Skeletal muscle satellite cell (primary cell): ENCODE measurements around the gene FSTL4.

Source experiments
- H3K27me3 ChIP-seq: 2 replicates; pipeline ENCODE4 v1.7.0; 2013; ENCODE audit warnings: low read length; ENCODE audit not compliant: control insufficient read depth, insufficient read depth
- H3K36me3 ChIP-seq: 2 replicates; pipeline ENCODE4 v1.7.0; 2013; ENCODE audit warnings: mild to moderate bottlenecking, control low read depth, low read length; ENCODE audit not compliant: insufficient read depth
- H3K4me1 ChIP-seq: 2 replicates; pipeline ENCODE4 v1.7.0; 2013; ENCODE audit warnings: low read length; ENCODE audit not compliant: control insufficient read depth, insufficient read depth
- H3K4me2 ChIP-seq: 2 replicates; pipeline ENCODE4 v1.7.0; 2013; ENCODE audit warnings: mild to moderate bottlenecking, low read length
- H3K4me3 ChIP-seq: 2 replicates; pipeline ENCODE4 v1.7.0; 2013; ENCODE audit warnings: low read length
- H3K9ac ChIP-seq: 2 replicates; pipeline ENCODE4 v1.7.0; 2013; ENCODE audit warnings: mild to moderate bottlenecking, low read depth, low read length, moderate library complexity
- H3K9me3 ChIP-seq: replicated peaks from 2 replicates; pipeline ENCODE4 v1.7.0; 2013; ENCODE audit warnings: mild to moderate bottlenecking, control low read depth, low read length

FSTL4 gene

DNA sequence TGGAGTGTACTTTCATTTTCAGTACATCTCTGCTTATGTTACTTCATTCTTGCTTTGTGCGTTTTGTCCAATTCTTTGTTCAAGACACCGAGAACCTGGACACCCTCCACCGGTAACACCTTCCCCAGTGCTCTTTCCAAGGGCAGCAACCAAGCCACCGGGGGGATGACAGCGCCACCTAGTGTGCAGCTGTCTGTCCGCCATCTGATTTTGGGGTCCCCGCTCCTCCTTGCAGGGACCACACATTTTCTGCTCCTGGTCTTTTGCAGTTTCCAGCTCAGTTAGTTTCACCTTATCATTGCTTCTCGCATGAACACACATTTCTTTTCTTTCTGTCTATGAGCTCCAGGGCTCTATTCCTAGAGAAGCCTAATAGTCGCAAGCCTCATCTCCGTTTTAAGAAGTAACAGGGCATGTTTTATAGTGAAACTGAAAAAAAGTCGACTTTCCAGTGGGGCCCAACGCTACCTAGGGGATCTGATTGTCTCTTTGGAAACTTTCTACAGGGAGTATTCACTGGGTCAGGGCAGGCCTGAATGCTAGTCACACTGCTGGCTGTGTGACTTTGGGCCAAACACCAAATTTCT, 152.1 kb downstream of the FSTL4 start:
- Histone ChIP-seq H3K9me3 (no peaks in the 10 kb centered on the region), H3K4me2 (no peak overlapping the region), H3K27me3 (peaks cover 6% of the 10 kb centered on the region), H3K4me1 (no peaks in the 10 kb centered on the region), H3K36me3 (no peaks in the 10 kb centered on the region), H3K4me3 (no peak overlapping the region), H3K9ac (no peak overlapping the region)

DNA sequence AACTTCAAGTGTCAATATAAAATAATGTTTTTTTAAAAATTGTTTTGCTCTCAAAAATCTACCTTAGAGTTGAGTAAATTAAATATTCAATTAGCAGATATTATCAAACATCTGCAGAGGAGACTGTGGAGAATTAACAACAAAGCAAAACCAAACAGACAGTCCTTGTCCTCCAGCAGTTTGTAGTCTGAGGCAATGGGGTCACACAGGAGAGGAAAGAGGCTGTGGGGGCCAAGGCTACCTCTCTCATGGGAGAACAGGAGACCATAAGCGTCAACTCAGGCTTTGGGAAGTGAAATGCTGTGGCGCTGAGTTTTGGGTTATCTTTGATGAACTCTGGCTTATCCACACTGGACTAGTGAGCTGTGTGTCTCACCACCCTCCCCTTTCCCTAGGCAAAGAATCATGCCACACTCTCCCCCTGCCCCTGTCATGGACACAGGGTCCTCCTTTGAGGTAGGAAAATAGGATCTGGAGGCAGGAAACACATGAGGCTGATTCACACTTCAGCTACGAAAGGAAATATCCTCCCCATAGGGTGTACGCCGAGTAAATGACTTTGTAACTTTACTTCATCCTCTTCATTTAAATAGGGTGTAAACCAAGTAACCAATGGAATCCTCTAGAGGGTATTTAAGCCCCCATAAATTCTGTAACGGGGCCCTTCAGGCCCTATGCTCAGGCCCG, 152.7 kb downstream of the FSTL4 start:
- Histone ChIP-seq H3K36me3 (no peaks in the 10 kb centered on the region), H3K4me1 (no peaks in the 10 kb centered on the region), H3K9ac (no peak overlapping the region), H3K9me3 (no peaks in the 10 kb centered on the region), H3K4me2 (no peak overlapping the region), H3K4me3 (no peak overlapping the region), H3K27me3 (peaks cover 10% of the 10 kb centered on the region)

DNA sequence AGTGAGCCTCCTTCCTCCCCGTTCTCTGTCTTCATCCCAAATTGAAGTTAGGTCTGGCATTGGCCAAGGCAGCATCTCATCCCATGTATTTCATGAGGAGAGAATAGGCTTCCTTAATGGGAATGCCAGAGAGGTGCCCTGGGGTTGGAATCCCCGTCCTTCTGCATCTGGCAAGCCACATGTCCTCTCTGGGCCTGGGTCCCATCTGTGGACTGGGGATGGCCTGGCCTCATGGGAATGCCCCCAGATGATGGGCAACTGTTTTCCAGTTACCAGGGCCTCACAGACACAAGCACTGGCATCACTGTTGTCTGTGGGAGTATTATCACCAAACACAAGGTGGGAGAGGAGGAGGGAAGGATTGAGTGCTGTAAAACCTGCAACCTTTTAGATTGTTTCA, 153.9 kb downstream of the FSTL4 start:
- H3K4me2 ChIP-seq: no peak overlapping the region

DNA sequence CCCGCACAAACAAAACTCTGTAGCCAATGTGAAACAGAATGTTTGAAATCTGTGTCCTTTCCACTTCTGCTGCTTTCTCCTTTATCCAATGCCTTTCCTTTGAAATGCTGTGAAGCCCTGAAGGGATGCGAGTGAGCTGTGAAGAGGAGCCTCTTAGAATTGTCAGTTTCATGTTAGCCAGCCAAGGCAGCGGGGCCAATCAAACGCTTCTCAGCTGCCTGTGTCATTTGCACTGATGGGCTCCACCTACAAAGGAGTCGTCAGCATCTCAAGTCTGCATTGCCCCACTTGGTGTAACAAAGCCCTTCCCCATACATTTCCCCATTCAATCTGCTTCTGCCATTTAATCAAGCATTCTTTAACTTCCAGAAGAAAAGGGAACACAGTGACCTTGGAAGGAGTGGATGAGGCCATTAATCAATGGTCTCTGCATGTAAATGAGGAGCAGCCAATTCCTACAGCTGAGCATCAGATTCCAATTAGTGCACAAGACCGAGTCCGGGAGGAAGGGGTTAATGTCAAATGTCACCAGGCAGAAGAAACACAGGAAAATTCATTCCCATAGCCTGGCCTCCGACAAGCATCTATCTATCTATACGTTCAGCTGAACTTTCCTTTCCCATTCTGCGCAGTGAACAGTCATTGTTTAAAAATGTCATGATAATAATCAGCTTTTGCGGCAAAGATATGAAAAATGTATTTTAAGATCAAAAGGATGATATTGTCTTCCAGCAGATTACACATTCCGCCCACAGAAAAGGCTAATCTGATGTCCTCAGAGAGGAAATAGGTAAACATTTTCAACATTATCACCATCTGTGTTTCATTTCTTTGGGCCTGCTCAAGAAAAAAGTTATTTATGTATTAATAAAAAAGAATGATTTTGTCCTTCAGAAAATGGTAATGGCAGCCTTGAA, 154.6 kb downstream of the FSTL4 start:
- Histone ChIP-seq H3K4me2 (no peak overlapping the region), H3K36me3 (no peaks in the 10 kb centered on the region), H3K4me1 (no peaks in the 10 kb centered on the region), H3K9me3 (no peaks in the 10 kb centered on the region), H3K9ac (no peak overlapping the region), H3K27me3 (peaks cover 20% of the 10 kb centered on the region), H3K4me3 (no peak overlapping the region)

More for the DNA sequence above, 153.9 kb downstream of the FSTL4 start:
- H3K27me3 ChIP-seq: peaks cover 17% of the 10 kb centered on the region
- H3K9ac ChIP-seq: no peak overlapping the region
- no peaks in the 10 kb centered on the region for H3K4me1 ChIP-seq
- no peak overlapping the region for H3K4me3 ChIP-seq
- no peaks in the 10 kb centered on the region for H3K36me3 ChIP-seq
- no peaks in the 10 kb centered on the region for H3K9me3 ChIP-seq

DNA sequence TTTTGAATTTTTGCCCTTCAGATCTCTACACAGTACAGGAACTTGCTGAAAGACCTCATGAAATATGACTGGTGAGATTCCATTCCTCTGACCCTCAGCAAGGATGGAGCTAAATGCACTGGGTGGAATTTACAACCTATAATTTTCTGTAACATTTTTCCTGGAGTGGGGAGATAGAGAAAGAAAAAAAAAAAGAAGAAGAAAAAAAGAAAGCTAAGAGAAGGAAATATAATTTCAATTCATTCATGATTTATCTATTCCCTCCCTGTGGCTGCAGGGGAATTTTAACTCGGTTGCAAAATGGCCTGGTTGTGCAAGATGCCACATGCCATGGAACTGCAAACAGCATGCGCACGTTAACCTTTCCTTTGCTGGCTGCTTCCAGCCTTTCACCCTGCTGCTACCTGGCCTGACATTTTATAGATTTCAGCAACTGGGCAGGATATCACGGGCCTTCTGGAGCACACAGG, 155.4 kb downstream of the FSTL4 start:
- Histone ChIP-seq H3K4me2 (no peak overlapping the region), H3K4me1 (no peaks in the 10 kb centered on the region)

DNA sequence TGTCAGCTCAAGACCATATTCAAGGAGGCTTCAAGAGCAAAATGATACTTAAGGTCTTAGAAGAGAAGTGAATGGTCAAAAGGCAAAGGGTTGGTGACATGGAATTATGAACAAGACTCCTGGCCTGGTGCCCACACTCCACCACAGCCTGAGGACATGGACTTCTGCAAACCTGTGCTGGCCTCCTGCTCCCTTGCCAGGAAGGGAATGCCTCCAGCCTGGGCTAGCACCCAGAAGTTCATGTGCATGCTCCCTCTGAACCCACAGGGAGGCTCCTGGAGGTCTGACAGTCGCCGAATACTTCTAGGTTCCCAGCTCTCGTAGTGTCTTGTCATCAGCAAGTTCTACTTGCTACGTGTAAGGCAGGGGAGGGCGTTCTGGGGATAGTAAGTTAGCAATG, 156.7 kb downstream of the FSTL4 start:
- no peak overlapping the region for H3K9ac ChIP-seq
- H3K9me3 ChIP-seq: no peaks in the 10 kb centered on the region
- H3K4me1 ChIP-seq: no peaks in the 10 kb centered on the region
- H3K4me2 ChIP-seq: no peak overlapping the region
- H3K27me3 ChIP-seq: peaks cover 25% of the 10 kb centered on the region
- H3K36me3 ChIP-seq: no peaks in the 10 kb centered on the region
- H3K4me3 ChIP-seq: no peak overlapping the region

More for the DNA sequence above, 155.4 kb downstream of the FSTL4 start:
- H3K9me3 ChIP-seq: no peaks in the 10 kb centered on the region
- H3K27me3 ChIP-seq: peaks cover 20% of the 10 kb centered on the region
- no peak overlapping the region for H3K4me3 ChIP-seq
- H3K9ac ChIP-seq: no peak overlapping the region
- H3K36me3 ChIP-seq: no peaks in the 10 kb centered on the region

DNA sequence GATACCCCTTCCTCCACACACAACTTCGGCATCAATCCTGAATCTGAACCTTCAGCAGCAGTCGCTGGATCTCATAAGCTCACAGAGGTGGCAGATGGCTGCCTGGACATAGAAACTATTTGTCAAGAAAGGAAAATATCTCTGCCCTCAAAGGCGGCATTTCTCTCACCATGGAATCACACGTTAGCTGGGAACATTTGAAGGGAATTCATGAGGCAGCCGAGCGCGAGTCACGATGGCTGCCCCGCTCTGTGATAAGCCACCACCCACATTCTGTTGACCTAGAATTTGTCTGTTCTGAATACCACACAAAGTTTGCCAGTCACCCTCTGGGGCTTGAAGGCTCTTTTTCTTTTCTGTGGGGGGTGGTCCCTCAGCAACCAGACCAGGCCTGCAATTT, 157.9 kb downstream of the FSTL4 start:
- Histone ChIP-seq H3K9ac (no peak overlapping the region), H3K36me3 (no peaks in the 10 kb centered on the region), H3K4me1 (no peaks in the 10 kb centered on the region), H3K4me2 (no peak overlapping the region), H3K27me3 (peaks cover 25% of the 10 kb centered on the region), H3K9me3 (no peaks in the 10 kb centered on the region), H3K4me3 (no peak overlapping the region)

DNA sequence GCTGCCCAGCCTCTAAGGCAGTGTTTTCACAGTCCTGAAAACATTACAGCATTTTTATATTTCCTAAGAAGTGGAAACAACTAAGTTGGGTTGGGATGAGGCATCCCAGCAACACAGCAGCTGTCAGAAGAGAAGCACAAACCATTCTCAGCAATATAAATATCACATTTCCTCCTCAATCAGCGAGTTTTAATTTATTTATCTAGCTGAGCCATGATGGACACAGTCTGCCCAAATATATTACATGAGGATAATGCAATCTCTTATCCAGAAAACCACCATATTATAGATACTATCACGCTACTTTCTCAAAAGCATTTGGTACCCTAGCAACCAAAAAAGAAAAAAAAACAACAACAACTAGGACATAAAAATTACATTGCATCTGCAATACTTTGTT, 158.5 kb downstream of the FSTL4 start:
- Histone ChIP-seq H3K9me3 (no peaks in the 10 kb centered on the region), H3K27me3 (peaks cover 25% of the 10 kb centered on the region), H3K4me2 (no peak overlapping the region), H3K36me3 (no peaks in the 10 kb centered on the region), H3K4me1 (no peaks in the 10 kb centered on the region), H3K9ac (no peak overlapping the region), H3K4me3 (no peak overlapping the region)

DNA sequence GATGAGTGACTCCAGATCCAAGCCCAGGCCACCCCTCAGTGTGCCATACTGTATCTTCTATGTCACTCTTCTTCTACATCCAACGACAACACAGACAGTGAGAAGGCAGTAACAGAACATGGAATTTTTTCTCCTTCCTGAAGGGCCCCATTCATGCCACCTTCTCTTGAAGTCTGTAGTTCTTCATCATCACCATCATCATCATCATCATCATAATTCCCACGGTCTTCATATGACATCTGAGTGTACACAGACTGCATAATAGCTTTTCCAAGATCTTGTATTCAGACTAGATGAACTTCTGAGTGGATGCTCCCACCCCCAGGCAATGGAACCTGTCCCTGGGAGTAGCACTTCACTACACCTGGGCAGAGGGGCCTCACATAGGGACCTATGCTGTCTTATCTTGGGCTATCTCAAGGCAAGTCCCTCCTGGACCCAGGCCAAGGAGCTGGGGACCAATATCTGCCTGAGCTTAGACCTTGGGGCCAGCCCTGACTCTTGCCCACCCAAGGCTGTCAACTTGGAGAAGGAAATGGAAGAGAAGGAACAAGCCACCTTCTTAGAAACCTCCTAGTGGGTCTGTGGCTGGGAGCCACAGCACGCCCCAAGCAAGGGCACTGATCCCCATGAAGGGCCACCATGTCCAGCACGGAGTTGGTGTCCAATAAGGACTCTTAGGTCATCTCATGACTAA, 159.1 kb downstream of the FSTL4 start:
- H3K27me3 ChIP-seq: peaks cover 25% of the 10 kb centered on the region
- no peaks in the 10 kb centered on the region for H3K9me3 ChIP-seq
- H3K4me3 ChIP-seq: no peak overlapping the region
- H3K9ac ChIP-seq: no peak overlapping the region
- H3K36me3 ChIP-seq: no peaks in the 10 kb centered on the region
- no peak overlapping the region for H3K4me2 ChIP-seq
- no peaks in the 10 kb centered on the region for H3K4me1 ChIP-seq

DNA sequence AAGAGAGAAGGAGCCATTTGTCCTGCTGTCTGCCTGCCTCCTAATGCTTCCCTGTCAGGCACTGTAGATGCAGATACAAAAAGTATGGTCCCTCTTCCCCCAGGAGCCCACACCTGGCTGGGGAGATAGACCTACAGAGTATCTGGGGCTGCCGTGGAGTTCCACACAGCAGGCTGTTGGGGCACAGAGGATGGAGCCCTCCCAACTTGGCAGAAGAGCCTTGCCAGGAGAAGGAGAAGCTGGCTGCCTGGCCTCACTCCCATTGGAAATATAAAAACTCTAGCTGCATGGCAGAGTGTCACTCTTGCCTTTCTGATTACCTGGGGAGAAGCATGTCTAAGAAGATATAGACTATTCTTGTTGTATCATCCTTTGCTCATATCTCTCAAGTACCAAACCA, 160.4 kb downstream of the FSTL4 start:
- Histone ChIP-seq H3K4me1 (no peaks in the 10 kb centered on the region), H3K4me3 (no peak overlapping the region), H3K36me3 (no peaks in the 10 kb centered on the region), H3K9me3 (no peaks in the 10 kb centered on the region), H3K9ac (no peak overlapping the region), H3K27me3 (peaks cover 25% of the 10 kb centered on the region), H3K4me2 (no peak overlapping the region)

DNA sequence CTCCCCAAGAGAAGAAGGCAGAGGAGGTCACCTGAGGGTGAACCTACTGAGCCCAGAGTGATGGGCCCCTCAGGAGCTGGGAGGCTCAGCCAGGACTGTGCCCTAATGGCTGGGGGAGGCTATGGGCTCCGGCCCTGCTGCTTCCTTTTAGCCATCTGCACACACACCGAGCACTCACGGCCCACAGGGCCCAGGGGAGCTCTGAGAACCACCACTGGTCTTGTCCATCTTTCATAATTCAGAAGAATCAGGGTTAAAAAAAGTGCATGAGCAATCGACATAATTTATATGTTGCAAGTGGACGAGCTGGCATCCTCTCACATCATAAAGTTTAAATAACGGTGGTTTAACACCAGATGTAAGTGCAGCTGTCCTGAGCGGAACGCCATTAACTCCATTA, 162.1 kb downstream of the FSTL4 start:
- peaks cover 22% of the 10 kb centered on the region for H3K27me3 ChIP-seq
- H3K9me3 ChIP-seq: no peaks in the 10 kb centered on the region
- H3K4me3 ChIP-seq: no peak overlapping the region
- no peak overlapping the region for H3K9ac ChIP-seq
- H3K36me3 ChIP-seq: no peaks in the 10 kb centered on the region
- H3K4me1 ChIP-seq: no peaks in the 10 kb centered on the region
- no peak overlapping the region for H3K4me2 ChIP-seq
